HUDEP-2 (cell line): ENCODE results near the gene PTEN.

ENCODE experiments used
- DNase-seq, 76 experiments: peaks; one replicate each; lab custom pipeline; 2025; ENCODE audit not compliant: unreplicated experiment in 76 of 76; lab: John Stamatoyannopoulos, UW

The PTEN gene

DNA sequence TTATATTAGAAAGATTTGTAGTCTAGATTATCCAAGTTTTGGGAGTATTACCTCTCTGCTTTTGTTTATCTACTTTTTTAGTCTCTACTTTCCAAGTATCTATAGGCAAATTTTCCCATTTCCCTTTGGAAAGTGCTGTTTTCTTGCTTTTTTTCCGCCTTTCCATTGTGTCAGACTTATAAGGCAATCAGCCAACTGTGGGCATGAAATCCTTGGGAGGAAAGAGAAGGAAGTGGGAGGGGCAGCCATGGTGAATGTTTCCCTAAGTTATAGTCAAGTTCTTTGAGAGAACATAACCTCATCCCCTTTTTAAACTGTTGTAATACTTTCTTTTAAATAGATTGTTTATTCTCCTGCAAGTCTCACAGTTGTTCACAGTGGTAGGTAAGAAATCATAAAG, 52.6 kb downstream of the PTEN start:
- DNase-seq = no peak

DNA sequence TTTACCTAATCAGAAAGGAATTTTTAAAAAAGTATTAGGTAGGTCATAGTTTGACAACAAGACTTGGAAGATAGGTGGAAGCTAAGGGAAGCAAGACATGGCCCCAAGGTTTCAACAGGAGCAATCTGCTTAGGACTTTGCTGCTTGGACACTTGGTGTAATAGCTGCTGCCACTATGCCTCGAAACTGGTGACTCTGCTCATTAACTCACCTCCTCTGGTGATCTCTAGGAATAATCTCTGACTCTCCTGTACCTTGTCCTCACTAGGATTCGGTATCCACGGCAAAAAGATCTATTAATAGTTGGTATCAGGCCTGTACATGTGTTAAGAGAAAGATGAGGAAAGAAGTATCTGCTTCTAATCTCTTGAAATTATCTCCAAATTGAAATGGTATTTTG, 53.1 kb downstream of the PTEN start:
- no peak for DNase-seq

DNA sequence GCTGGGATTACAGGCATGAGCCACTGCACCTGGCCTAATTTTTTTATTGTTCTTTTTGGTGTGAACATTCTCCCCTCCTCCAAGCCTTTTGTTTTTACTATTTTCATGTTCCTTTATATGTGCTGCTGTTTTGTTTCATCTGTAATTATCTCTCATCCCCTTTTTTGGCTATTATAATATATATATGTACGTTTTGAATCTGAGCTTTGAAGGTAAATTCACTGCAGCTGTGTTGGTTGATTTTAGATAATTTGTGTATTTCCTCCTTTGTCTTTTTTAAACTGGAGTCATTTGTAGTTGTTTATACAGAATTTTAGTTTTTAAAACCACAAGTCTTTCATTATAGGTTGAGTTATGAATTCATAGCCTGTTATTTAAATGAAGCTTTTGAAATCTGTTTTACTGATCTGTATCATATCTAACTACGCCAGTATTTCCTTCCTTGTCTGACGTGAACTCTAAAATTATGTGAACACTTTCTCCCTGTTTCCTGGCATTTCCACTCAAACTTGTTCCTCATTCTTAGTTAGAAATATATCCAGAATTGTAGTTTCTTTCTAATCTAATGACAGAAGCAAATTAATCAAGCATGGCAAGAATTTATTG, 54.9 kb downstream of the PTEN start:
- DNase-seq = no peak

DNA sequence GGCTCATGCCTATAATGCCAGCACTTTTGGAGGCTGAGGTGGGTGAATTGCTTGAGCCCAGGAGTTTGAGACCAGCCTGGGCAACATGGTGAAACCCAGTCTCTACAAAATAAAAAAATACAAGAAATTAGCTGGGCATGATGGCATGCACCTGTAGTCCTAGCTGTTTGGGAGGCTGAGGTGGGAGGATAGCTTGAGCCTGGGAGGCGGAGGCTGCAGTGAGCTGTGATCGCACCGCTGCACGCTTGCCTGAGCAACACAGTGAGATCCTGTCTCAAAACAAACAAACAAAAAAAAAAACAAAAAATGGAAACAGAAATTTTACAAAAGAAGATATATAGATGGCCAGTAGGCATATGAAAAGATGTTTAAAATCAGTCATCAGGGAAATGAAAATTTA, 57.1 kb downstream of the PTEN start:
- DNase-seq = no peak

DNA sequence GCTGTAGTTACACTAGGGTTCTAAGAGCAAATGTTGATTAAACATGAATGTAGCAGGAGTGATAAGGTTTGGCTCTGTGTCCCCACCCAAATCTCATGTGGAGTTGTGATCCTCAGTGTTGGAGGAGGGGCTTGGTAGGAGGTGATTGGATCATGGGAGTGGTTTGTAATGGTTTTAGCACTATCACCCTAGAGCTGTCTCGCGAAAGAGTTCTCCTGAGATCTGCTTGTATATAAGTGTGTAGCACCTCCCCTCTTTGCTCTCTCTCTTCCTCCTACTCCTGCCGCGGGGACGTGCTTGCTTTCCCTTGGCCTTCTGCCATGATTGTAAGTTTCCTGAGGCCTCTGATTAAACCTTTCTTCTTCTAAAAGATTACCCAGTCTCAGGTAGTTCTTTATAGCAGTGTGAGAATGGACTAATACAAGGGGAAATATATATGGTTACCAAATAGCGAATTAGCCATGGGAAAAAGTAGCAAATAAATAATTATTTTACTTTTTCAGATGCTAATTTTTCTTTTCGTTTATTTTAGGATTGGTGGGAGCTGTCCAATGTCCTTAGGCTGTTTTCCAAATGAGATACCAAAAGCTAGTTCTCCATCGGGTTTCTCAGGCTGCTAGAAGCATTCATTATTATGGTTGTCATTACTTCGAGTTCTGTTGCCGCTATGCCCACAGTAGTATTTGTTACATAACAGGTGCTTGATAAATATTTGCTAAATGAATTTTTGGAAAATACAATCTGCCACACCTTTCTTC, 58.7 kb downstream of the PTEN start:
- DNase-seq = peak in 7 of 76 experiments; percentile 0 to 21 (median 6)

DNA sequence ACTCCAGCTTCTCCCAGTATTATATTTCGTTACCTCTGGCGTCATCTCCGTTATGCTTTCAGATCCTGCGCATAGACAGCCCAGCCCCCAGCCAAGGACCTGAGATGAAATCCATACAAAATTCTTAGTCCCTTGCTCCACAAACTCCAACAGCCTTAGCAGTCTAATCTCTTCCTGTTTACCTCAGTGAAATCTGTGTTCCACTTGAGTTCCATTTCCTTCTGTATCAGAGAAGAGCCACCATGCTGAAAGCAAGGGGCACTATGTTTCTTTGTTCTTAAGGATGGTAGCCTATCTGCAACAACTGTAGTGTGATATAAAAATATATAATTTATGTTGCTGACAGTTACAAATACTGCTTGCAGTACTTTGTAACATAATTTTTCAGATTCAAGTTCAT, 59.8 kb downstream of the PTEN start:
- DNase-seq = no peak

DNA sequence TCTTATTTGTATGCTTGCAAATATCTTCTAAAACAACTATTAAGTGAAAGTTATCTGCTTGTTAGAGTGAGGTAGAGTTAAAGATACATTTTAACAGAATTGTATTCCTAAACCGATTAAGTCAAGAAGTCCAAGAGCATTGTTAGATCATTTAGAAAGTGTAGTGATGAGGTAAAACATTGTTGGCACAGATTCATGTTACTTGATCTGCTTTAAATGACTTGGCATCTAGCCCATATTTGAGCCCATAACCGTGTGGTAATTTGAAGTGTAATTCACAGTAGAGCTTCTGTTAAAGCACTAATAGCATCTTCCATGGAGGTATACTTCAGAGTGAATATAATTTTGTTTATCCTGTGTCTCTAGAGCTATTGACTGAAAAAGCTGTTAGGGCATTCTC, 62.1 kb downstream of the PTEN start:
- DNase-seq = no peak

DNA sequence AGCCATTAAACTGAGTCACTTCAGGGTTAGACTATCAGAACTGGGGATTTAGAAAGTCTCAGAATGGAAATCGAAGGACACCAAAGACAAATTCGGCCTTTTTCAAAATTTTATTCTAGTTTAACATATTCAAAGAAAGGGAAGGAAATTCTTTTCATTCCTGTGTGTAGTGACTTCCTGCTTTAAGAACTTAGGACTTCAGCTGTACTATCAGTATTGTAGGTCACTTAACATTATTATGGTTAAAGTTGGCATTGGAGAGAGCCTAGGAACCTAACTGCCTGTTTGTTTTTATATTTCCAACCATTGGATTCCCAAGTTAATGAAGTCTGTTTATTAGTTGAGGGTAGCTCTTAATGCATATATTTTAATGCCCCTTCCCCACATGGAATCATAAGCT, 63.7 kb downstream of the PTEN start:
- no peak for DNase-seq

DNA sequence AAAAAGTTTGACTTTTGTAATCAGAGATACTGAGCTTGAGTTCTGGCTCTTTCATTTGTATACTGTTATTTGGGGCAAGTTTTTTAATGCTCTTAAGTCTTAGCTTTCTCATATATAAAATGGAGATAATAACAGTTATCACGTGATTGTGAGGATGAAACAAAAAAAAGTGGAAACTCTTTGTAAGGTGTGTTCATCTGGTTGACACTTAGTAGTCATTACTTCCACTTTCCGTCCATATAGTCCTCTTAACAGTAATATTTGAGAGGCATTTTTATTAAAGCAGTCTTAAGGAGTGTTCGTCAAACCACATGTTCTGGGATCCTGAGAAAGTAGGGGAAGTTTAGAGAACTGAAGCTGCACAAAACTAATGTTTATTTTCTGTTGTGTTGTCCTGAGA, 65.6 kb downstream of the PTEN start:
- DNase-seq = no peak

DNA sequence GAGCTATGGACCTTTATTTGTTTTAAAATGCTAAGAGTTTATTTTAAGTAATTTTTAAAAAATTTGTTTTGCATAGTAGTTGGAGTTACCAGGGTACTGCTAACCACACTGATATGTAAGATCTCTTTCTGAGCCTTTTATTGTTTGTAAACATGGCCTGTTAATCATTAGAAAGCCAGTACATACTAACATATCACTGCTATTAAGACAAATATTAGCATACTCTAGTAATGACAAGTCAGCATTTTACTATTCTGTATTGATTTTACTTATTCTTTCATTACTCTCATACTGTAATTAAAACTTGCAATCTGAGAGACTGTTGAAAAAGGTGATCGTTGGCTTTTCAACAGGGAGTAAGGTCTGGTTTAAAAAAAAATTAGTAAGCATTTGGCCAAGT, 66.7 kb downstream of the PTEN start:
- DNase-seq = no peak

DNA sequence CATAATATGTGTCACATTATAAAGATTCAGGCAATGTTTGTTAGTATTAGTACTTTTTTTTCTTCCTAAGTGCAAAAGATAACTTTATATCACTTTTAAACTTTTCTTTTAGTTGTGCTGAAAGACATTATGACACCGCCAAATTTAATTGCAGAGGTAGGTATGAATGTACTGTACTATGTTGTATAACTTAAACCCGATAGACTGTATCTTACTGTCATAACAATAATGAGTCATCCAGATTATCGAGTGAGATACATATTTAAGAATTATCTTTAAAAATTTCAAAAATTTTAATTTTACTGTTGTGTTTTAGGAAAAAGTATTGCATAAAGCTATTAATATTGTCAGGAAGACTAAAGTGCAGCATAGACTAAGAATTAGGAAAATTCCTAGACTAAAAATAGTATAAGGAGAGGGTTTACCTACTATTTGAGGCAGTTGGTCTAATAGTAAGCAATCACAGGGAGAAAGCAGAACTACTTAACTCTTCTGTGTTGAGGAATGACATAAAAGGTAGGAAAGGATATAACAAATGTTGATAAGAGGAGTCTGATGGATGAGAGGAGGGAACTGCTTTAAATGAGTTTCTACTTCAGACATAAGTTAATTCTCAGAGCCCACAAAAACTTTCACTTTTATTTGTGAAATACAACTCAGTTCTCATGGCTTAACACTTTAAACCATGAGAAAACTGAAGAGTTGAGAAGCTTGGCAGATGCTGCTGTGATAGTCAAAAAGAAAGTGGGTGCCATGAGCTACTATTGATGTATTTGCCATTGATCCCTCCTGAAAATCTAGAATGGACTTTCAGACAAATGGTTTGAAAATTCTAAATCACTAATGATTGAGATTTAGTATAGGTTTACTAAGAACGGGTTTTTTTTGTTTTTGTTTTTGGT, 67.8 kb downstream of the PTEN start:
- no peak for DNase-seq

DNA sequence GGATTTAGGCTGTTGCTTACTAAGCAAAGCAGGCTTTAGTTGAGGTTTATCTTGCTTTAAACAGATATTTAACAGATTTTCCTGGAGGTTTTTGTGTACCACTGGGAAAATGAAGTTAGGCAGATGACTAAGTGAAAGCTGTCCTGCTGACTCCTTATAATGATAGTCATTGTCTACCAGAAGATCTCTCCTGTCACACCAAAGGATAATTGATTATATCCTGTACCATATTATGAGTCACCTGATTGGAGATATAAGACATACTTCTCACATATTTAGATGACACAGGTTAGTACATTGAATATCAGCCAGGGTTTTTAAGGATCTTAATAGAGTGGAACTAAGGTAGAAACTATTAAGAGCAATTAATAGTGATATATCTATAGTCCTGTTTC, 68.4 kb downstream of the PTEN start:
- no peak for DNase-seq

DNA sequence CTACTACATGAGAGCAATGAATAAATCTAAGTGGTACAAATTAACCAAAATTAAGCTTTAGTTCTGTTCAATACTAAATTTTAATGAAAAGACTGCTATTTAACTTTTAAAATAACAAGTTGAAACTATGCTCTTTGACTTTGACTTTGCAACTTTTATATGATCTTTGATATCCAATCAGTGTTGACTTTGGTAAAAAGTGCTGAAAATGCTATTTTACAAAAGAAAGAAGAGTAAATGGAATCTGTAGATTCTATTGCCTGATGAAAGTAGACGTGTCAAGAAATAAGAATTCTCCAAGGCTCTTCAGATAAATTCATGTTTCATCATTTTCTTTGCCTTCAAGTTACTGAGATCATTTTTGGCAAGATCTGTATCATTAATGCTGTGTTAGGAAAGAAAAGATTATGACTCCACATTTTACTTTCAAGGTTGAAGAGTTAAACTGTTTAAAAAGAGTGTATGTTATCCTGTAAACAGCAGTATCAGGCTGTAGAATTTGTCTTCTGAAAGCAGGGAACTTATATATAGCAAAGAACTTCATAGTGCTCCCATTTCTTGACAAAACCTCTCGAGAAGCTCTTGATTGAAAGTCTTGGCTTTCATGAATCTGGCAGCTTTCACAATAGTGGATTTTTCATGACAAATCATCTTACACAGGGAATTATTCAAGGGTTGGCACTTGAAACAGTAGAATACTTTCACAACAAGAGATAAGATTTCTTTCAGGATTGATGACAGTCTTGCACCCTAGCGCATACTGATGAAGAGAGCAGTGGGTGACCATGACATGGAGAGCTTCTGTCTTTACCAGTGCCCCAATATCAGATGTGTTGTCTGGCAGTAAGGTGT, 72.1 kb downstream of the PTEN start:
- DNase-seq = no peak

DNA sequence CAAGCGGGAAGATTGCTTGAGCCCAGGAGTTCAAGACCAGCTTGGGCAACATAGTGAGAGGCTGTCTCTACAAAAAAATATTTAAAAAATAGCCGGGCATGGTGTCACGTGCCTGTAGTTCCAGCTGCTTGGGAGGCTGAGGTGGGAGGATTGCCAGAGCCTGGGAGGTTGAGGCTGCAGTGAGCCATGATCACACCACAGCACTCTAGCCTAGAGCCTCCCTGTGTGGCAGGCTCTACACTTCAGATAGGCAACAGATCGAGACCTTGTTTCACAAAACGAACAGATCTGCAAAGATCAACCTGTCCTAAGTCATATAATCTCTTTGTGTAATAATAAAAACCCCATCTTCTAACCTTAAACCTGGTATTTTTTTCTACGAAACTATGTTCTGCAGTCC, 76.8 kb downstream of the PTEN start:
- no peak for DNase-seq

DNA sequence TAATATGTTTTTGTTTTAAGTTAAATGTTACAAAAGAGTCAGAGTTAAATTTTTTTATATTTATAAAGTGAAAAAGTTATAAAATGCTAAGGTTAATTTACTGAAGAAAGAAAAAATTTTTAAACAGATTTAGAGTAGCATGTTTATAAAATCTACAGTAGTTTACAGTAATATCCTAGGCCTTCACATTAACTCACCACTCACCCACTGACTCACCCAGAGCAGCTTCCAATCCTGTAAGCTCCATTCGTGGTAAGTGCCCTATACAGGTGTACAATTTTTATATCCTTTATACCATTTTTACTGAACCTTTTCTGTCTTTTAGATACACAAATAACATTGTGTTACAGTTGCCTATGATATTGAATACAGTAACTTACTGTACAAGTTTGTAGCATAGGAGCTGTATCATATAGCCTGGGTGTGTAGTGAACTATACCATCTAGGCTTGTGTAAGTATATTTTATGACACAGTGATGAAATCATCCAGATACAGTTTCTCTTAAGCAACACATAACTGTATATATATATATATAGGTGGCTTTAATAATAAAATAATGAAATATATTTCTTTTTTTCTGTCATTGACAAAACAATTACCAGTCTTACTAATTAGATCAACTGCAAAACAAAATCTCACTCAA, 79.6 kb downstream of the PTEN start:
- no peak for DNase-seq

DNA sequence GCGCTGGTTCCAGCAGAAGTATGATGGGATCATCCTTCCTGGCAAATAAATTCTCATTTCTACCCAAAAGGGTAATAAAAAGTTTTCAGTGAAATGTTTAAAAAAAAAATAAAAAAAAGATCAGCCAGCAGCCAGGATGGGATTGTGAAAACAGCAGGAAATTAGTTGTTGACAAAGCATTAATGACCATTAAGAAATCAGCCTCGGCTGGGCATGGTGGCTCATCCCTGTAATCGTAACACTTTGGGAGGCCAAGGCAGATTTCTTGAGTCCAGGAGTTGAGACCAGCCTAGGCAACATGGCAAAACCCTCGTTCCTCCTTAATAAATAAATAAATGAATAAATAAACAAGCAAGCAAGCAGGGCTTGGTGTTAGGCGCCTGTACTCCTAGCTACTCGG, 82.6 kb downstream of the PTEN start:
- no peak for DNase-seq

DNA sequence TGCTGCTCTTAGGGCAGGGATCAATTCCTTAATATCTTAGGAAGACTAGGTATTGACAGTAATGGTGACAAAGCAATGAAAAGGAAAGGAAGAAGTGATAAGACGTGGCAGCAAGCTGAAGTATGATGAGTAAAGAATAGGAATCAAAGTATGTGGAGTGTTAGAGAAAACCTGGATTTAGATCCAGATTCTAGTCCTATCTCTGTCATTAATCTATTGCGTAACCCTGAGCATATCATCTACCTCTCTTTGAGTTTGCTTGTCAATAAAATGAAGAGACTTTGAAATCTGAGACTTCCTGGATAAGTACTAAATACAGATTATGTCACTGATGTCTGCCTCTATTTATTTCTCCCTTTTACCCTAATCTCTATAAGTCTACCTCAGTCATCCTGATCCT, 89.2 kb downstream of the PTEN start:
- no peak for DNase-seq

DNA sequence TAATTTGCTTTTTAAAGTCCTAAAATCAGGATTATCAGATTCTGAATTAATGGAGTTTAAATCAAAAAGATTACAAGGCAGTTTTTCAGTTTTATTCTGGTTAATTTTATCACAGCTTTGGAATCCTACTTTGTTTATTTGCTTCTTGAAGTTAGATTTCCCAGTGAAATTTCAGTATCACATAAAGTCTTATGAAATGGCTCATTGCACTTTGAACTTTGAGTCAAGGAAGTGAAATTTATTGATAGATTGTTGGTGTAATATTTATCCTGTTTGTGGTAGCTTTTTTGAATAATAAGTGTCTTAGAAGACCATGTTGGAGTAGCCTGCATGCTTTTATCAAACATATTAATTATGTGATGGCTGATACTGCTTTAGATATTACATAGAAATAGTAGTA, 92.6 kb downstream of the PTEN start:
- DNase-seq = no peak

DNA sequence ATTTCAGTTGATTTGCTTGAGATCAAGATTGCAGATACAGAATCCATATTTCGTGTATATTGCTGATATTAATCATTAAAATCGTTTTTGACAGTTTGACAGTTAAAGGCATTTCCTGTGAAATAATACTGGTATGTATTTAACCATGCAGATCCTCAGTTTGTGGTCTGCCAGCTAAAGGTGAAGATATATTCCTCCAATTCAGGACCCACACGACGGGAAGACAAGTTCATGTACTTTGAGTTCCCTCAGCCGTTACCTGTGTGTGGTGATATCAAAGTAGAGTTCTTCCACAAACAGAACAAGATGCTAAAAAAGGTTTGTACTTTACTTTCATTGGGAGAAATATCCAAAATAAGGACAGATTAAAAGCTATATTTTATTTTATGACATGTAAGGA, 94.3 kb downstream of the PTEN start:
- no peak for DNase-seq

DNA sequence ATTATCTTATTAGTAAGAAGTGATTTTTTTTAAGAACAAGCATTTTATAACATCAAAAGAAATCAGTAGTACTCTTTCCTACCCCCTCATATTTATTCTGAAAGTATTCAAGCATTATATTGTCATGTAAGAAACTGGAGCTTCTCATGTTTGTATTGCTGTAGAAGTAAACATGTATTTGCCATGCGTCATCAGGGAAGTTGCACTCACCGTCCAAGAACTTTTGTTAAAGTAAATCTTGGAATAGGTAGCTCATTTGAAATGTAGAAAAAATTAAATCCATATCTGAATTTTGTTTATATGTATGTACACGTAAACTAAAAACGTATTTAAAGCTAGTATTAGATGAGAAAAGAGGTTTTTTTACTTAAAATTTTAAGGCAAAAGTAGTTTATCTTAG, 96.8 kb downstream of the PTEN start:
- DNase-seq = no peak
